Body of pancreas (tissue), 4 donors: Measurements from ENCODE around the gene ZBTB46. TPM values are rescaled to one million over a fixed set of nuclear protein-coding genes. Genes with fewer than 3 reads are reported as not detected.

ENCODE experiments used
- ATAC-seq: fragments of 150-250 bp; one replicate; pipeline ENCODE4 v1.9.1; 2016
- DNase-seq, 4 donors: peaks; one replicate each; pipeline ENCODE4 v3.0.0-alpha.2; 2019
- H3K27ac ChIP-seq, 4 donors: fragments of 200-600 bp; sonication (generic); 1 replicate in 3 of 4; 2 replicates in 1 of 4; pipeline versions ENCODE4 v1.5.1 to v1.6.1; 2016 to 2019; ENCODE audit warnings: mild to moderate bottlenecking in 1 of 4, mixed read lengths in 1 of 4, moderate library complexity in 1 of 4
- H3K27me3 ChIP-seq, 2 donors: fragments of 200-600 bp; sonication (generic); one replicate each; pipeline ENCODE4 v1.6.0; 2016; ENCODE audit warnings: mild to moderate bottlenecking in 1 of 2
- H3K36me3 ChIP-seq, 2 donors: fragments of 200-600 bp; sonication (generic); replicated peaks in 1 of 2; 2 replicates each; pipeline ENCODE4 v1.5.1; 2016; ENCODE audit warnings: low read depth in 2 of 2; ENCODE audit not compliant: insufficient read depth in 1 of 2
- H3K4me1 ChIP-seq: fragments of 200-600 bp; sonication (generic); one replicate; pipeline ENCODE4 v1.6.0; 2016
- H3K4me3 ChIP-seq, 2 donors: fragments of 200-600 bp; sonication (generic); 1 replicate in 1 of 2; 2 replicates in 1 of 2; pipeline ENCODE4 v1.5.1; 2016 to 2019
- H3K9me3 ChIP-seq, 3 donors: fragments of 200-600 bp; sonication (generic); 1 replicate in 2 of 3; 2 replicates in 1 of 3; pipeline ENCODE4 v1.5.1; 2016
- CTCF ChIP-seq, 7 experiments: fragments of 450-650 bp in 4 of 7; fragments of 200-600 bp in 3 of 7; sonication (generic) in 3 of 7; IDR thresholded peaks; one replicate each; pipeline ENCODE4 v1.5.1; 2016 to 2019; ENCODE audit warnings: antibody characterized with exemption in 7 of 7
- POLR2A ChIP-seq, 3 donors: fragments of 450-650 bp; IDR thresholded peaks; one replicate each; pipeline ENCODE4 v1.6.1; 2016; ENCODE audit warnings: antibody characterized with exemption in 3 of 3, mild to moderate bottlenecking in 2 of 3
- WGBS, 2 donors: methylation state at CpG; one replicate each; pipeline ENCODE4 v1.1.5; 2017; 5-methylcytosine and 5-hydroxymethylcytosine counted together
- intact Hi-C: fragments of 100-400 bp; cut with DNase I; formaldehyde crosslinking; loops from one replicate; pipeline ENCODE4 v1.15.1; 2023
- total RNA-seq, 2 donors: library from RNA; depleted of rRNA; stranded (reverse); fragments of >200 nt; gene quantifications; one replicate each; pipeline ENCODE4 v1.1.0, GENCODE V29; 2016

Gene ZBTB46
- total RNA-seq, 2 donors from 2014 or later, result 4.3 to 5.4 TPM

- peak in 1 of 4 donors; percentile 45 for DNase-seq
- peaks cover 0 to 2% of the 10 kb centered on the region in 2 donors for H3K36me3 ChIP-seq
- peaks cover 0 to 20% of the 10 kb centered on the region in 2 donors for H3K27me3 ChIP-seq
- H3K27ac ChIP-seq, result no peak overlapping the region
- ATAC-seq, result no peak
- 72 to 74% methylated on average over 15 to 17 of the region's 17 CpGs for WGBS, 2 donors
- H3K9me3 ChIP-seq, result no peaks in the 10 kb centered on the region
- intact Hi-C loops, result no loop called here
- no peak overlapping the region for H3K4me3 ChIP-seq
- H3K4me1 ChIP-seq, result peaks cover 26% of the 10 kb centered on the region
- TF ChIP-seq CTCF (IDR thresholded peaks at IDR 0.05) (no peak), POLR2A (IDR thresholded peaks at IDR 0.05) (no peak)
These were observed 29.4 kb upstream of the ZBTB46 start for GRCh38 chr20:63860325-63861051.

- Histone ChIP-seq H3K36me3 (peaks cover 0 to 2% of the 10 kb centered on the region in 2 donors), H3K27me3 (peaks cover 0 to 27% of the 10 kb centered on the region in 2 donors), H3K4me1 (peaks cover 34% of the 10 kb centered on the region), H3K27ac (peak overlapping the region in 2 of 4 donors; percentile 23 to 36), H3K4me3 (no peak overlapping the region), H3K9me3 (no peaks in the 10 kb centered on the region)
- intact Hi-C loops, result loop anchor here (10.0 kb wide), 1 partner anchor 324 kb away; the partner anchor contains the start of gene PTK6
- ATAC-seq (no peak), DNase-seq (no peak)
- WGBS, 2 donors, result 36 to 78% methylated on average over 1 to 7 of the region's 7 CpGs
- TF ChIP-seq POLR2A (IDR thresholded peaks at IDR 0.05), result no peak
- TF ChIP-seq CTCF (IDR thresholded peaks at IDR 0.05), result no peak
These were observed 28.2 kb upstream of the ZBTB46 start for GRCh38 chr20:63859166-63859699.

- ATAC-seq (peak; percentile 10), DNase-seq (no peak)
- 0 to 7% methylated on average over 1 to 11 of the region's 12 CpGs for WGBS, 2 donors
- H3K27me3 ChIP-seq, result peaks cover 0 to 27% of the 10 kb centered on the region in 2 donors
- H3K4me3 ChIP-seq, result no peak overlapping the region
- peak in 1 of 3 donors; percentile 9 for TF ChIP-seq POLR2A (IDR thresholded peaks at IDR 0.05)
- TF ChIP-seq CTCF (IDR thresholded peaks at IDR 0.05), result no peak
- peaks cover 31% of the 10 kb centered on the region for H3K4me1 ChIP-seq
- H3K36me3 ChIP-seq, result peaks cover 0 to 2% of the 10 kb centered on the region in 2 donors
- intact Hi-C loops, result loop anchor here (10.0 kb wide), 1 partner anchor 324 kb away; the partner anchor contains the start of gene PTK6
- no peaks in the 10 kb centered on the region for H3K9me3 ChIP-seq
- H3K27ac ChIP-seq, result peak overlapping the region in 2 of 4 donors; percentile 23 to 36
These were observed 27.5 kb upstream of the ZBTB46 start for GRCh38 chr20:63858393-63859165.

- Histone ChIP-seq H3K27ac (peak overlapping the region in 2 of 4 donors; percentile 23 to 36), H3K36me3 (peaks cover 0 to 2% of the 10 kb centered on the region in 2 donors), H3K4me3 (no peak overlapping the region), H3K27me3 (peaks cover 0 to 27% of the 10 kb centered on the region in 2 donors), H3K4me1 (peaks cover 25% of the 10 kb centered on the region), H3K9me3 (no peaks in the 10 kb centered on the region)
- intact Hi-C loops, result loop anchor here (10.0 kb wide), 1 partner anchor 323 kb away; the partner anchor contains the start of gene PTK6
- WGBS, 2 donors, result 7 to 9% methylated on average over 9 to 13 of the region's 14 CpGs
- TF ChIP-seq POLR2A (IDR thresholded peaks at IDR 0.05), result no peak
- no peak for TF ChIP-seq CTCF (IDR thresholded peaks at IDR 0.05)
- ATAC-seq (no peak), DNase-seq (no peak)
These were observed 26.8 kb upstream of the ZBTB46 start for GRCh38 chr20:63857764-63858392.
